HepG2 (cell line): ENCODE measurements around the gene VDR. TPM values are rescaled to one million over a fixed set of nuclear protein-coding genes. Genes with fewer than 3 reads are reported as not detected.

Source experiments
- ATAC-seq: fragments of 200-7000 bp; cut with Tn5 transposase; 3 replicates; pipeline ENCODE4 v1.9.1; 2020; ENCODE audit warnings: mild to moderate bottlenecking, moderate library complexity
- BruUV-seq: library from RNA; stranded (reverse); fragments of 400-500 nt; replicated peaks from 2 replicates; lab custom pipeline; 2021; lab: Mats Ljungman, UMichigan
- CTCF ChIA-PET: fragments of 300-600 bp; formaldehyde crosslinking; extraction: SDS; loops from one replicate; lab custom pipeline; 2021; ENCODE audit warnings: low total read pairs, inconsistent platforms, low intra/inter-chr PET ratio; lab: Yijun Ruan, JAX
- POLR2A ChIA-PET: fragments of 350-600 bp; sonication (Branson Sonifier 250); formaldehyde crosslinking; loops from one replicate; lab custom pipeline; 2020; ENCODE audit warnings: antibody characterized with exemption, inconsistent platforms; lab: Yijun Ruan, JAX
- DNase-seq: peaks from one replicate; pipeline ENCODE4 v3.0.0-alpha.2; 2015; ENCODE audit warnings: low spot score
- FAIRE-seq: peaks from 3 replicates; lab custom pipeline; 2011; peaks lifted over from hg19 to GRCh38; lab: Jason Lieb, UNC
- H2AFZ ChIP-seq: one replicate; pipeline ENCODE4 v1.6.1; 2011; ENCODE audit warnings: low read length, inconsistent platforms
- H3K27ac ChIP-seq: fragments of 300-600 bp; 3 replicates; pipeline ENCODE4 v1.8.0; 2011; ENCODE audit warnings: mixed run types, mild to moderate bottlenecking, mixed read lengths, low read length, inconsistent platforms; ENCODE audit not compliant: insufficient read depth; ENCODE audit errors: extremely low read length
- H3K27me3 ChIP-seq, 2 experiments: fragments of 200-600 bp in 1 of 2; 2 replicates in 1 of 2; 3 replicates in 1 of 2; pipeline versions ENCODE4 v1.6.0 to v1.8.0; 2011; ENCODE audit warnings: low read length in 2 of 2, mild to moderate bottlenecking in 2 of 2, moderate library complexity in 2 of 2, inconsistent platforms in 1 of 2; ENCODE audit not compliant: insufficient read depth in 2 of 2, control insufficient read depth in 1 of 2
- H3K36me3 ChIP-seq, 2 experiments: fragments of 200-600 bp in 1 of 2; replicated peaks in 1 of 2; 2 replicates in 1 of 2; 3 replicates in 1 of 2; pipeline versions ENCODE4 v1.5.1 to v1.8.0; 2011; ENCODE audit warnings: low read length in 2 of 2, inconsistent platforms in 1 of 2; ENCODE audit not compliant: insufficient read depth in 2 of 2, control insufficient read depth in 1 of 2
- H3K4me1 ChIP-seq: 2 replicates; pipeline ENCODE4 v1.5.1; 2012; ENCODE audit warnings: low read length, inconsistent platforms; ENCODE audit not compliant: insufficient read depth
- H3K4me2 ChIP-seq: 2 replicates; pipeline ENCODE4 v1.6.0; 2011; ENCODE audit warnings: low read depth, low read length, inconsistent platforms
- H3K4me3 ChIP-seq, 3 experiments: fragments of 200-600 bp in 1 of 3; sonication (generic), shearing (Covaris generic) in 1 of 3; replicated peaks in 1 of 3; 2 replicates each; pipeline ENCODE4 v1.5.1; 2011 to 2016; ENCODE audit warnings: low read length in 3 of 3, inconsistent platforms in 2 of 3, low read depth in 2 of 3, mild to moderate bottlenecking in 2 of 3, control low read depth in 1 of 3, mixed read lengths in 1 of 3; ENCODE audit not compliant: insufficient read depth in 1 of 3
- H3K79me2 ChIP-seq: one replicate; pipeline ENCODE4 v1.6.1; 2011; ENCODE audit warnings: low read length, inconsistent platforms; ENCODE audit not compliant: insufficient read depth
- H3K9ac ChIP-seq: 2 replicates; pipeline ENCODE4 v1.6.0; 2011; ENCODE audit warnings: mild to moderate bottlenecking, low read depth, low read length, inconsistent platforms; ENCODE audit not compliant: insufficient read depth
- H3K9me3 ChIP-seq: 2 replicates; pipeline ENCODE4 v1.5.1; 2012; ENCODE audit warnings: mild to moderate bottlenecking, low read length
- H4K20me1 ChIP-seq: 2 replicates; pipeline ENCODE4 v1.6.0; 2011; ENCODE audit warnings: inconsistent platforms, mild to moderate bottlenecking, low read length, moderate library complexity; ENCODE audit not compliant: insufficient read depth
- ATRX ChIP-seq: sonication (generic); formaldehyde crosslinking; IDR thresholded peaks from 2 replicates; pipeline ENCODE4 v1.4.0; 2020; ENCODE audit warnings: missing genetic modification reagents, borderline replicate concordance
- HES4 ChIP-seq: sonication (generic); formaldehyde crosslinking; IDR thresholded peaks from 2 replicates; pipeline ENCODE4 v1.9.0; 2021; ENCODE audit warnings: mild to moderate bottlenecking, missing genetic modification reagents, borderline replicate concordance
- JDP2 ChIP-seq: sonication (generic); formaldehyde crosslinking; IDR thresholded peaks from 2 replicates; pipeline ENCODE4 v1.8.1; 2022; ENCODE audit warnings: missing genetic modification reagents, borderline replicate concordance
- PREB ChIP-seq: sonication (generic); formaldehyde crosslinking; IDR thresholded peaks from 2 replicates; pipeline ENCODE4 v1.4.0; 2020; ENCODE audit warnings: missing genetic modification reagents
- SKI ChIP-seq: fragments of 450-650 bp; IDR thresholded peaks from one replicate; pipeline ENCODE4 v1.6.1; 2018; ENCODE audit warnings: mild to moderate bottlenecking; ENCODE audit not compliant: partially characterized antibody
- ZNF446 ChIP-seq: sonication (generic); formaldehyde crosslinking; IDR thresholded peaks from 2 replicates; pipeline ENCODE4 v1.5.0; 2020; ENCODE audit warnings: mild to moderate bottlenecking, missing genetic modification reagents
- WGBS: methylation state at CpG from one replicate; pipeline ENCODE4 v1.1.6; 2017; ENCODE audit warnings: low lambda C conversion rate; 5-methylcytosine and 5-hydroxymethylcytosine counted together
- in situ Hi-C: cut with HindIII; loops from 2 replicates; pipeline ENCODE4 v1.10.0; 2017; ENCODE audit warnings: low pct_unique_long_range_greater_than_20kb; ENCODE audit not compliant: extremely low pct_ligation_motif_present
- intact Hi-C: fragments of 100-400 bp; cut with micrococcal nuclease; formaldehyde crosslinking; loops from one replicate; pipeline ENCODE4 v1.10.0; 2022; ENCODE audit not compliant: unreplicated experiment
- polyA plus RNA-seq, 8 experiments: library from polyadenylated mRNA; depleted of rRNA in 3 of 8; stranded (reverse) in 7 of 8; unstranded in 1 of 8; fragments of >200 nt; fragmentation: Illumina TruSeq in 4 of 8; extraction: Trizol in 4 of 8; gene quantifications; 2 replicates each; pipeline versions ENCODE4 v1.2.1 to v1.2.3, GENCODE V29; 2011 to 2016; ENCODE audit warnings: low read depth in 4 of 8, missing spikeins in 1 of 8, mixed read lengths in 1 of 8; ENCODE audit not compliant: insufficient read depth in 1 of 8
- total RNA-seq, 5 experiments: library from RNA; depleted of rRNA; stranded (reverse); fragments of >200 nt; fragmentation: Illumina TruSeq; extraction: Trizol; gene quantifications; 2 replicates each; pipeline ENCODE4 v1.2.3, GENCODE V29; 2016; ENCODE audit warnings: low read depth in 1 of 5
- TF ChIP-seq, protein P1 (sequence below): sonication (generic); formaldehyde crosslinking; conservative IDR thresholded peaks from 2 replicates; pipeline ENCODE4 v1.4.0; 2020; ENCODE audit warnings: missing genetic modification reagents
- TF ChIP-seq, protein P2 (sequence below): sonication (generic); formaldehyde crosslinking; IDR thresholded peaks from 2 replicates; pipeline ENCODE4 v1.8.0; 2022; ENCODE audit warnings: mild to moderate bottlenecking, missing genetic modification reagents, moderate library complexity

The VDR gene
- total and polyA plus RNA-seq, 2 of the 13 experiments (the other 11 are each of a cell fraction or from before 2014, with no cell fraction given), result 0.08 to 0.33 TPM

DNA sequence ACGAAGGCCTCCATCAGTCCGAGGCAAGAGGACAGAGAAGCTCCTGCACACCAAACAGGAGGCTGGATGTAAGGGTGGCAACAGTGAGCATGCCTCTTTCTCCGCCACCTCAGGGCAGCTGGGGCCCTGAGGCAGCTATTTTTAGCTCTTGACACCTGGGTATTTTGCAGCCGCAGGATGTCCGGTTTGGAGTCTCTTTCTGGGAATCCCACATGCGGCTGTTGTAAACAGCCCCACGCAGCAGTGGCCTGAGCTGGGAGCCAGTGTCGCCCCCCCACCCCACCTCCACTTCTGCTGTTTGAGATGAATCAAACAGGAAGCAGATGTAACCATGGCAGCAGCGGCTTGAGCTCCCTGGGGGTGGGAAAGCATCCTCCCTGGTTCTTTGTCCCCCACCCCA is 96.7 kb downstream of the VDR start (continued):
- TF ChIP-seq SKI, result no peak
- no peak for TF ChIP-seq PREB (CRISPR knock-in tag)
- TF ChIP-seq ATRX, result no peak
- TF ChIP-seq, protein P1, sequence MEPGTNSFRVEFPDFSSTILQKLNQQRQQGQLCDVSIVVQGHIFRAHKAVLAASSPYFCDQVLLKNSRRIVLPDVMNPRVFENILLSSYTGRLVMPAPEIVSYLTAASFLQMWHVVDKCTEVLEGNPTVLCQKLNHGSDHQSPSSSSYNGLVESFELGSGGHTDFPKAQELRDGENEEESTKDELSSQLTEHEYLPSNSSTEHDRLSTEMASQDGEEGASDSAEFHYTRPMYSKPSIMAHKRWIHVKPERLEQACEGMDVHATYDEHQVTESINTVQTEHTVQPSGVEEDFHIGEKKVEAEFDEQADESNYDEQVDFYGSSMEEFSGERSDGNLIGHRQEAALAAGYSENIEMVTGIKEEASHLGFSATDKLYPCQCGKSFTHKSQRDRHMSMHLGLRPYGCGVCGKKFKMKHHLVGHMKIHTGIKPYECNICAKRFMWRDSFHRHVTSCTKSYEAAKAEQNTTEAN (CRISPR knock-in tag), result no peak

DNA sequence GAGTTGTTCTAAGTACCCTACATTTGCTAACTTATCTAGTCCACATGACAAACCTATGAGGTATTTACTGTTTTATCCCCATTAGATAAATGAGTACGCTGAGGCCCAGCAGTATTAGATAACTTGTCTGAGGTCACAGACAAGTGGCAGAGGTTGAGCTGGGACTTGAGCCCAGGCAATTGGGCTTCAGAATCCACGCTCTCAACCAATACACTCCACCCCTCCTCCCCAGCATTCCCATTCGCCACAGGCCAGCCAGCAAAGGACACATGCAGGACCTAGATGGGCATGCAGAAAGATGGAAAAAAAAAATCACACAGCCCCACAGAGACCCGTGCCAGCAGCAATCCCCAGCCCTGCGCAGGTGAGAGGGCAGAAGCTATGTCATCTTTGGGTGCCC is 97.5 kb downstream of the VDR start:
- 83% methylated on average over 5 of the region's 5 CpGs for WGBS
- no peak for DNase-seq
- ATAC-seq, result no peak
- H3K27me3 ChIP-seq, result no peaks in the 10 kb centered on the region
- TF ChIP-seq JDP2 (no peak), HES4 (CRISPR knock-in tag) (no peak), ZNF446 (CRISPR knock-in tag) (no peak)
- TF ChIP-seq, protein P2, sequence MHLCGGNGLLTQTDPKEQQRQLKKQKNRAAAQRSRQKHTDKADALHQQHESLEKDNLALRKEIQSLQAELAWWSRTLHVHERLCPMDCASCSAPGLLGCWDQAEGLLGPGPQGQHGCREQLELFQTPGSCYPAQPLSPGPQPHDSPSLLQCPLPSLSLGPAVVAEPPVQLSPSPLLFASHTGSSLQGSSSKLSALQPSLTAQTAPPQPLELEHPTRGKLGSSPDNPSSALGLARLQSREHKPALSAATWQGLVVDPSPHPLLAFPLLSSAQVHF (CRISPR knock-in tag), result no peak
- TF ChIP-seq, all 625 proteins: peak for 0
- intact Hi-C loops (no loop called here), in situ Hi-C loops (no loop called here)
- no peaks in the 10 kb centered on the region; a peak in 1 of 5 replicates for H3K36me3 ChIP-seq
- no peaks in the 10 kb centered on the region for H3K9me3 ChIP-seq
- H3K27ac ChIP-seq, result no peak overlapping the region
- H3K9ac ChIP-seq, result no peak overlapping the region
- H3K4me1 ChIP-seq, result no peaks in the 10 kb centered on the region
- H3K79me2 ChIP-seq, result peaks cover under 1% of the 10 kb centered on the region
- FAIRE-seq, result no peak
- no peak overlapping the region for H2AFZ ChIP-seq
- CTCF ChIA-PET, result no interaction called here
- H3K4me3 ChIP-seq, result no peak overlapping the region
- H3K4me2 ChIP-seq, result no peak overlapping the region
- no peaks in the 10 kb centered on the region for H4K20me1 ChIP-seq
- POLR2A ChIA-PET, result interaction anchor here (0.6 to 1.1 kb wide), 2 partner anchors 14 to 83 kb away, joined by 3 to 4 read pairs; no protein-coding TSS in a partner anchor
- no TSS peak for BruUV-seq
